ENCODE measurements around the gene USP3.

Gene USP3

GRCh38 chr15:63553388-63553791, 49.0 kb downstream of the USP3 start:
- DNase-seq = peak; percentile 65

- DNase-seq = no peak
Measured at GRCh38 chr15:63554337-63554927, 50.0 kb downstream of the USP3 start.

- no peak for DNase-seq
Measured at GRCh38 chr15:63555507-63555906, 51.1 kb downstream of the USP3 start.

DNA sequence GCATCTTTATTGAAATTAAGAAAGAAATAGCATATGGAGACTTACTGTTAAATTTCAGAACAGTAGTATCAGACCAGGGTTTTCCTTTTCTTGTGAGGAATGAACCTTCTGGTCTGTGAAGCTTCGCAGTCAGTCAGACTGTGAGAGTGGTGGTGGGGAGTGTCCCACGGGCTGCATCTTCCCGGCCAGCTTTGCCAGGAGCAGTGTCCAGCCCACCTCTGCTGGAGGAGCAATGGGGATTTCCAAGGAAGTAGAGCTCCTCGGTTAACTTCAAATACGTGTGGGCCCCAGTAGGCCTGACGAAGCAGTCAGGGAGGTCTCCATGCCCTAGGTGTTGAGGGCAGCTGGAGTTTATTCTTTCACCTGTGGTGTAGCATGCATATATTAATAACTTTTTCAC, 51.9 kb downstream of the USP3 start:
- no peak for DNase-seq

- no peak for DNase-seq
Measured at GRCh38 chr15:63556736-63557135, 52.3 kb downstream of the USP3 start.

- no peak for DNase-seq
Measured at GRCh38 chr15:63559753-63560152, 55.4 kb downstream of the USP3 start.

DNA sequence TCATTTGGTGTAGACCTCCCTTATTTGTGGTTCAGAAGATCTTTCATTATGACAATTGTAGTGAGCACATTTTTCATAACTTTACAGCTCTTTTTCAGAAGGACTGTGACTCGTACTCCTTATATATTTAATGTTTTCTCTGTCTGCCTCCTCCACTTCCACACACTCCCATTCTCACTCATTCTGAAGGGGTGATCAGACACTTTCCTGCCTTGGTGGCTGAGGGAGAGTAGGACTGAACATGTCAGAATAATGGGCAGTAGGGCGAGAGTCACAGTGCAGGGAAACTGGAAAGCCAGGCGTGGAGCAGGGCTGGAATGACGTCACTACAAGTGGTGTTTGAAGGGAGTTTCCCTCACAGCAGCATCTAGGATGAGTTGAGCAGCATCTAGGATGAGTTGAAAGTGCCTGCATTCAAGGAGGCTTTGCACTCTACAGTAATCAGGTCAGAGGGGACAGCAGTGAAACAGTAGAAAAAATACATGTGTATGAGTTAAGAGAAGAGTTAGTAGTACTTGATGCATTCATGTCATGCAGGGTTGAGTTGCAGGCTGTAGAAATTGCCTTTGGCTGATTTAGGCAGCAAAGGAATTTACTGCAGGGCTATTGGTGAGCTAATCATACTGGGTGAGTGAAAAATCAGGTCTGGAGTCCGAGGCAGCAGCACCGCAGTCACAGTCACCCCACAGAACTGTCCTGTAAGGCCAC, 56.5 kb downstream of the USP3 start:
- no peak for DNase-seq

- DNase-seq = no peak
Measured at GRCh38 chr15:63564093-63564492, 59.7 kb downstream of the USP3 start.

- DNase-seq = no peak
Measured at GRCh38 chr15:63565536-63566186, 61.3 kb downstream of the USP3 start.

GRCh38 chr15:63572749-63573464, 68.5 kb downstream of the USP3 start:
- no peak for DNase-seq

DNA sequence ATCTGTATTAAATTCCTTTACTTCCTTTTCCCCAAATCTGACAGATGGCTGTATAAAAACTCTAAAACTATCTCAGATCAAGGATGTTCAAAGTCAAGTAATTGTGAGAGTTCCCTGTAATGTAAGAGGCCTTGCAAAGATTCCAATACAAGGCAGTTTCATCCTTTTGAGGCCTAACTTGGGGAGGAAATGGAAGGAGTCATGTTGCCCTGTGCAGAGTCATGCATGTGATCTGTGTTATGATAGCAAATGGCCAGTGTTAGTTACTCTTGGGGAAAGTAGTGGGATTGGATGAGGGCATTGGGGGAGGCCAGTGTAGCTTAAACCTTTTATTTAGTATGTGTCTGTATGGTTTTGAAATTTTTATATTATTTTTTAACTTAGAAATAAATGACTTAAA, 69.1 kb downstream of the USP3 start:
- no peak for DNase-seq

- no peak for DNase-seq
Measured at GRCh38 chr15:63575312-63575711, 70.9 kb downstream of the USP3 start.

GRCh38 chr15:63576441-63576840, 72.0 kb downstream of the USP3 start:
- DNase-seq = no peak

DNA sequence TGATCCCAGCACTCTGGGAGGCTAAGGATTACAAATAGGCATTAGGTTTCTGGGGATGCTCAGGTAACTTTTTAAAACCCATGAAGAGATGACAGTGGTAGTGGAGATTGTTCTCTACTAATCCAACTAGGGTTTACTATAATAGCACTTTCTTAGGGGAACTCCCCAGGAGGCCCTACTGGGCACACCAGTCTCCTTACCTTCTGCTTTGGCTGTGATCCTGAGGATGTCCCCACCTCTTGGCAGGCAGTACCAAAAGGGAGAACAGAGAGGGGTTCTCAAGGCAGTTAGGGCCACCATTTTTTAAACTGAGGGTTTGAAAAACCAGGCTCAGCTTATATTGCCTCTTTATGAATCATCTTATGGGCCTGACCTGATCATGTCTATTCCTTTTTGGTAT, 77.8 kb downstream of the USP3 start:
- DNase-seq = no peak

DNA sequence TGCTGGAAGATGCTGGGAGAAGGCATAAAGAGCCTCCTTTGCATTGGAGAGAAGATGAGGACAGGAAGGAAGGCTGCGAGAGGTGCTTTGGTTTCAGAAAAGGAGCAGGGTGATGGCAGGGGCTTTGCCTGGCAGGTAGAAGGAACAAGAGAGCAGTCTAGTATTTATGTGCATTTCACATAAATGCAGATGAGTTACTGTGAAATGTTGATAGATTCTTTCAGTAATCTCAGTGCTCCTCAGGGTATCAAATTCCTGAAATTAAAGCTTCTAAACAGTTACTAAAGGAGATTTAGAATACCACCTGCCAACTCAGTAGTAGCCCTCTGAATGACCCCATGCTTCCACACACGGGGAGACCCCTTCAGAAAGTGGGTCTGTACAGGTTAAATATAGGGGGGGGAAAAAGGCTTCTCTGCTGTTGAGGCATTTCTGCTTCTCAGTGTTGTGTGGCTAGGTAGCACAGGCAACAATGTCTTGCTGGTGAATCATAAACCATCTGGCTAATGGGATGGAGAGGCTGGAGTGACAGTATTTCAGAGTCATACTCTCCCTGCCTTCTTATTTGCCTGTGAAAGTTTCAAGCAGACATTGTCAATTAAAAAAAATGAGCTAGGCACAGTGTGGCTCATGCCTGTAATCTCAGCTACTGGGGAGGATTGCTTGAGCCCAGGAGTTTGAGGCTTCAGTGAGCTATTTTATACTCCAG, 78.5 kb downstream of the USP3 start:
- DNase-seq = no peak

DNA sequence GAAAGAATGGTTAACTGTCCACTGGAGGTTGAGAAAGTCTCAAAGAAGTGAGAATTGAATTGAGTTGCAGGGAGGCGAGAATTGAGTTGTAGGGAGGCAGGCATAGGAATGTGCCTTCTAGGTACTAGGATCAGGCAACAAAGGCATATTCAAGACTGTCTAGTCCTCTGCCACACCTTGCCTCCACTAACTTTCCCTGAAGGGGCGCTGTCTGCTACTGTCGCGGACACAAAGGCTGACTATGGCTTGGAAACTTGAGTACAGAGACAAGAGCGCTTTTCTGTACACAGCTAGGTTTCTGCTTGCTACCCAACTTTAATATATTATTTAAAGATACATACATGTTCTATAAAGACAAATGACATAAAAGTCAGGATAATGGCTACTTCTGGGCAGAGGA, 82.4 kb downstream of the USP3 start:
- DNase-seq = no peak

DNA sequence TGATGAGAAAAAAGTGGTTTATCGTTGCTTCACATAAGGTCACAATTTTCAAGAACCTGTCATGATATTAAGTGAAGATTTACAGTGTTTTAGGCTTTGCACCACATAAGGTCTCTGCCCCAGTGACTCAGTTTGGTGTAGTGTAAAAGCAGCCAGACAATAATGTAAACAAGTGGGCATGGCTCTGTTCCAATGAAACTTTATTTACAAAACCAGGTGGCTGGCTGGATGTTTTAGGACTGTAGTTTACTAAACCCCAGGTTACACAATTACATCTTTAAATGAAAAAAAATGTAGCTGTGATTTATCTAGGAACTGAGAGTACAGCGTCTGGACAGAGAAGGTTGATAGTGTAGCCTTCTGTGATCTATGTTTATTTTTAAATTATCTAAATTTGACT, 83.1 kb downstream of the USP3 start:
- no peak for DNase-seq

- DNase-seq = no peak
Measured at GRCh38 chr15:63588826-63589225, 84.4 kb downstream of the USP3 start.

- no peak for DNase-seq
Measured at GRCh38 chr15:63593705-63594671, 89.6 kb downstream of the USP3 start.

DNA sequence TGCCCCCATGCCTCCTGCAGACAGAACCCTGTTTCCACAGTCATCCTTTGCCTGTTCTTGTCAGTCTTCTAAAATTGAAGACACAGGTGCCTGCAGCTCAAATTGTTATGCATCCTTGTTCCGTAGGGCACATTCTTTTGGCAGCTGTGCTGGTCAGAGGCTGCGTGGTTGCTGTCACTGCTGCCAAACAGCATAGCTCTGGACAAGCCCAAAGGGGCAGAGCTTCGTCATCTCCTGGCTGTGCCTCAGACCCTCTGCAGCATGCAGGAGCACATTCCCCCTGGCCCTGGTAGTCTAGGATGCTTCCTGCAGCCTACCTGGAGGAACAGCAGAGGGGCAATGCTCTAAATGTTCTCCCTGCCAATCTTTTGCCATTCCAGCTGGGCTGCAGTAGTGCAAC, 90.7 kb downstream of the USP3 start:
- DNase-seq = no peak

GRCh38 chr15:63595688-63596087, 91.3 kb downstream of the USP3 start:
- DNase-seq = no peak

DNA sequence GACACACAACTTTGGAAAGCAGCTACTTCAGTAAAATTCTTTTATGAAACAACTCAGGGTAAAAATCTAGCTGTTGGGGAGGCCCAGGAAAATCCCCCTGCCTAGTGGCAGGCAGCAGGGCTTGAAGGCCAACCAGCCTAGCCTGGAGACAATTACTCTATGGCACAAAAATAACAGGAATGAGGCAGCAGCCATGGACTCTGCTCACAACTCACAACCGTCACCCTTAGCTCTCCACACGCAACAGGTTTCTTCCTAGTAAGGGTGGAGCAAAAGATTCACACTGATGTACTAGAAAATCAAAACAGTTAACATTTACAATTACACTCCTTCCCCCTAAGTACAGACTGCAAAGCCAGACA, 92.3 kb downstream of the USP3 start:
- no peak for DNase-seq

Measured in hematopoietic multipotent progenitor cell treated with erythropoietin and hydrocortisone succinate and interleukin-3 and kit ligand, for 8 days (in vitro differentiated cells).